ENCODE results near the gene ATP7B. TPM values are rescaled to one million over a fixed set of nuclear protein-coding genes. Genes with fewer than 3 reads are reported as not detected.
"Not testable (repeated sequence)": the region's sequence is repeated elsewhere in the genome, so short reads cannot be mapped to it uniquely, and the experiment has no call there.

Gene ATP7B
- total RNA-seq, 2 donors from 2014 or later: 0.45 to 0.53 TPM

DNA sequence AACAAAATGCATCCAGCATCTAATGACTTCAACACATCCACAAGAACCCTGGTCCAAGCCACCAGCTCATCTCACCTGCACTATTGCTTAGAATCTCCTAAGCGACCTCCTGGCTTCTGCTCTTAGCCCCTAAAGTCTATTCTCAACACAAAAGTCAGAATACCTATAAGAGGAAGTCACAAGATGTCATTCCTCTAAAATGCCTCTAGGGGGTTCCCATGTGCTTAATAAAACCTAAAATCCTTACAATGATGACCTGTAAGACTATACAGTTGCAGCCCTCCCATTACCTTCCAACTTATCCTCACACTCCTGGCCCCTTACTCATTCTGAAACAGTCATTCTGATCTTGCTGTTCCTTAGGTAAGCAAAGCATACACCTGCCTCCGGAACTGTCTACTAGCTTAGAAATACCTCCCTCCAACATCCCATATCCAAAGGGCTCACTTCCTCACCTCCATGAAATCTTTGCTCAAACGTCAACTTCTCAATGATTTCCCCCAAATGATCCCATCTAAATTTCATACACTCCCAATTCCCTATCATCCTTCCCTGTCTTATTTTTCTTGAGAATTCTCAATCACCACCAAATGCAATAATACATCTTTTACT lies 10.0 kb downstream of the ATP7B start:
- Mint-ChIP-seq H3K27me3 (peaks cover 24 to 39% of the 10 kb centered on the region in 2 donors), H3K27ac (no peak overlapping the region), H3K36me3 (no peaks in the 10 kb centered on the region), H3K4me1 (ENCODE audit: low read depth in 2 of 2) (no peaks in the 10 kb centered on the region), H3K4me3 (no peak overlapping the region), H3K9me3 (no peaks in the 10 kb centered on the region)
- peak; percentile 58 to 59 for ATAC-seq
- DNase-seq (ENCODE audit: low spot score): no peak

DNA sequence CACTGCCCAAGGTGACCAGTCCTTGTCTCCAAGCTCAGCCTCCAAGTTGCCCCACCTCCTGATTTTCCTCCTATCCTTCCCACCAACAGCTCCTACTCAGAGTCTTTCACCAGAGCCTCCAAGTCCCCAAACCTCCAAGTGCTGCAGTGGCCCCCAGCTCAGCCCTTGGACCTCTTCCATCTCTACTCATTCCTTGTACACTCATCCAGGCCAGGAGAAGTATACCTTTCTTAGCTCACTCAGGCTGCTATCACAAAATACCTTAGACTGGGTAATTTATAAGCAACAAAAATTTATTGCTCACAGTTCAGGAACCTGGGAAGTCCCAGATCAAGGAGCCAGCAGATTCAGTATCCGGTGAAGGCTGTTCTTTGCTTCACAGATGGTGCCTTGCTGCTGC lies 11.3 kb downstream of the ATP7B start:
- no peaks in the 10 kb centered on the region for H3K36me3 Mint-ChIP-seq

DNA sequence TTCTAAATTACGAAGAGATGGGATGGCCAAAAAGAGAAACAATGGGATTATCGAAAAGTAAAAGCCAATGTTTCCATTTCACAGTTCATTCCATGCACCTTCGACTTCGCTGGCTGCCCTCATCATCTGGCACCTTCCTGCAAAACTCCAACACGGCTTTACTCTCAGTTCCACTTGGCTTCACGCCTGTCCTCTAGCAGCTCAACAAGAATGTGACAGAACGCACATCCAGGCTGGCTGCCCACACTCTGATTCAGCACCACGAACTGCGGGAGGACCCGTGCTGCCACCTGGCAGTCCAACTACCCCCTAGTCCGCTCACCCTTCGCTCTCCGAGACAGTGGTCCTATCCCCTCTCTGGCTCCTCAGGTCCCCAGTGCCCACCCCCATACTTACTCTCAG lies 11.7 kb downstream of the ATP7B start:
- DNase-seq (ENCODE audit: low spot score) (no peak), ATAC-seq (no peak)
- peaks cover 22 to 39% of the 10 kb centered on the region in 2 donors for H3K27me3 Mint-ChIP-seq
- no peaks in the 10 kb centered on the region for H3K36me3 Mint-ChIP-seq
- no peak overlapping the region for H3K4me3 Mint-ChIP-seq
- H3K9me3 Mint-ChIP-seq: no peaks in the 10 kb centered on the region
- H3K4me1 Mint-ChIP-seq (ENCODE audit: low read depth in 2 of 2): no peaks in the 10 kb centered on the region
- H3K27ac Mint-ChIP-seq: no peak overlapping the region

More for the DNA sequence above, 11.3 kb downstream of the ATP7B start:
- no peaks in the 10 kb centered on the region for H3K4me1 Mint-ChIP-seq (ENCODE audit: low read depth in 2 of 2)
- DNase-seq (ENCODE audit: low spot score) (no peak), ATAC-seq (no peak)
- H3K9me3 Mint-ChIP-seq: no peaks in the 10 kb centered on the region
- no peak overlapping the region for H3K27ac Mint-ChIP-seq
- H3K4me3 Mint-ChIP-seq: no peak overlapping the region
- peaks cover 22 to 39% of the 10 kb centered on the region in 2 donors for H3K27me3 Mint-ChIP-seq

DNA sequence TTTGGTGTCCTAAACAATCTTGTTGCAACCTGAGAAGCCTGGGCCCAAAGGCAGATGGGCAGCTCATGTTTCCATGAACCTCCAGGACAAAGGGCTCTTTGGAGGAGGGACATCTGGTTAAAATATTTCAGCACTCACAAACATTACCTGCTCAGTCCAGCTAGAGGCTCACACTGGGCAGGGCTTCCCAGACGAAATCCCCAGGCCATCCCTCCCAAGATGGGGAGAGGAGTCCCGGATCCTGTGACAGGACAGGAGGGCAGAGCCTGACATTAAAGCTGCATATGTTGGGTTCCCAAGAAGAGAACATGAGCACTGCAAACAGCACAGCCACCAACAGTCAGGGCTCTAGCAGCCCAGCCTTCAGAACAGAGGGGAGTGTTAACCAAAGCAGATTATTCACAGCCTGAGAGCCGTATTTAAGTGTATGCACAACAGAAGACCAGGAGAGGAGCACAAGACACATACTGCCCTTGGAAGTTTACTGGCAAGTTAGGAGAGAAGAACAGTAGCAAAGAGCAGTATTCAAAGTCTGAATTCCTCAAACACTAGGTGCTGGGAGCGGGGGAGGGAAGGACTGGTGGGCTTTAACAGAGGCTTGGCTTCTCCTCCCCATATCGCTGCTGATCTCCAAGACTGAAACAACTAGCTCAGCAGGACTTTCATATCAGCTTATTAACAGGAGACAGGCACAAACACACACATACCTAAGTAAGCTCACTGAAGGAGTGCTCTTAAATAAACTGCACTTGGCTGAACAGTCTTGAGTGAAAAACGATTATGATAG lies 12.3 kb downstream of the ATP7B start:
- H3K36me3 Mint-ChIP-seq: no peaks in the 10 kb centered on the region
- no peak overlapping the region for H3K27ac Mint-ChIP-seq
- peaks cover 22 to 39% of the 10 kb centered on the region in 2 donors for H3K27me3 Mint-ChIP-seq
- ATAC-seq: no peak
- H3K4me1 Mint-ChIP-seq (ENCODE audit: low read depth in 2 of 2): no peaks in the 10 kb centered on the region
- DNase-seq (ENCODE audit: low spot score): no peak
- H3K4me3 Mint-ChIP-seq: no peak overlapping the region
- H3K9me3 Mint-ChIP-seq: no peaks in the 10 kb centered on the region

DNA sequence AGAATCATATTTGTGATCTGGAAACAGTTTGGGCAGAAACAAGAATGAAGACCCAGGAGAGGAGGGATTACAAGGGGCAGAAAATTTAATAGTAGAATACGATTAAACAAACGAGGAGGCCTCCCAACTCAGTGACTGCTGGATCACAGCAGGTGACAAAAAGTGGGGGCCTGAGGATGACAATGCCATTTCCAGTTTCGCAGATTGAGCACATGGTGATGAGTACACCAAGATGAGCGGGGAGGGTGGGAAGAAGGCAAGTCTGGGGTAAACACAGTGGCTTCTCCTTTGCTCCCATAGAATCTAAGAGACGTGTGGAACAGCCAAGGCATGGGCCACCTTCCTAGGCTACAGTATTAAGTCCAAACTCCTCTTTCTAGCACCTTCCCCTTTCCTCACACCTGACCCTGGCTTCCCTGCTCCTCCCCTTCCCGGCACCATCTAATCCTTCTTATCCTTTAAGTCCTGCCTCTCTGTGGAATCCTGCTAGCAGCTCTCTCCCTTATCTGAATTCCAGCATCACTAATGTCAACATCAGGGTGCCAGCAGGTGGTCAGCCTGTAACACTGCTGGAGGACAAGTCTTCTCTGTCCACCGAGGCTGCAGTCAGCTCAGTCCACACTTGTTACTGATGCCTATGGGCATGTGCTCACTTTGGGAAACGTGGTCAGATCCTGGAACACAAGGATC lies 13.5 kb downstream of the ATP7B start:
- H3K27me3 Mint-ChIP-seq: peaks cover 22 to 43% of the 10 kb centered on the region in 2 donors
- no peaks in the 10 kb centered on the region for H3K4me1 Mint-ChIP-seq (ENCODE audit: low read depth in 2 of 2)
- no peaks in the 10 kb centered on the region for H3K36me3 Mint-ChIP-seq
- DNase-seq (ENCODE audit: low spot score): no peak
- no peak for ATAC-seq
- no peak overlapping the region for H3K4me3 Mint-ChIP-seq
- H3K27ac Mint-ChIP-seq: no peak overlapping the region
- no peaks in the 10 kb centered on the region for H3K9me3 Mint-ChIP-seq

DNA sequence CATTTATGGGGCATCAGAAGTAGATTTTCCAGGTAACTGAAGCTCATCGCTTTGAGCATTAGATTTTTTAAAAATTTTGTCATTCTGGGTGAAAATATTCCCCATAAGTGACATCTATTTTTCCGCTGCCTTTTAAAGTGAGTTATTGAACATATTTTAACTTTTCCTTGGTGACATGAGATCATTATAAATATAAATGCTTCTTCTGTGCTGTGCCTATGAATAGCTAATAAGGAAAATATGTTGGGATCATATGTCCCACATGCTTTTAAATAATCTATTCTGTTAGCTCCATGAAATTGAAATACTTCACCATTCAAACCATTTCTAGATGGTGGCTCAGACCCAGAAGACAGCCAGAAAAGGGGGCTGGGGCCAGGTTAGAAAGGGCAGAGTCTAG lies 14.1 kb downstream of the ATP7B start:
- no peaks in the 10 kb centered on the region for H3K4me1 Mint-ChIP-seq (ENCODE audit: low read depth in 2 of 2)
- DNase-seq (ENCODE audit: low spot score) (no peak), ATAC-seq (no peak)
- peaks cover 22 to 43% of the 10 kb centered on the region in 2 donors for H3K27me3 Mint-ChIP-seq
- H3K36me3 Mint-ChIP-seq: no peaks in the 10 kb centered on the region
- no peak overlapping the region for H3K4me3 Mint-ChIP-seq
- H3K9me3 Mint-ChIP-seq: no peaks in the 10 kb centered on the region
- no peak overlapping the region for H3K27ac Mint-ChIP-seq

DNA sequence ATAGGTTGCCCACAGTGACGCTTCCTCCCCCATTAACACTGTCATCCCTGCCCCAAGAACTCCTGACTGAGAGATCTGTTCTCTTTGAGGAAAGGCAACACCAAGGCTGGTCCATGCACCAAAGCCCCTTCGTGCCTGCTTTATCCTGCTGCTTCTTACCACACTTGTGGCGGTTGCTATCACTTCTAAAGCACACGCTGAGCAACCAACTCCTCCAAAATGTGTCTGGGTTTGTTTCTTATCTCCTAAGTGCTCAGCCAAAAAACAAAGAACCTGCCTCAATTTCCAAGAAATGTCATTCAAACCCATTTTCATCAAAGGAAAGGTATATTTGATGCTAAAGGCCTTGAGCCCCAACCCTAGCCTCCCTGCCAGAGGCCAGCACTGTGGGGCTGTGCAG lies 14.6 kb downstream of the ATP7B start:
- DNase-seq (ENCODE audit: low spot score) (no peak), ATAC-seq (no peak)
- Mint-ChIP-seq H3K4me1 (ENCODE audit: low read depth in 2 of 2) (no peaks in the 10 kb centered on the region), H3K9me3 (no peaks in the 10 kb centered on the region), H3K27me3 (peaks cover 22 to 43% of the 10 kb centered on the region in 2 donors), H3K4me3 (no peak overlapping the region), H3K27ac (no peak overlapping the region), H3K36me3 (no peaks in the 10 kb centered on the region)

DNA sequence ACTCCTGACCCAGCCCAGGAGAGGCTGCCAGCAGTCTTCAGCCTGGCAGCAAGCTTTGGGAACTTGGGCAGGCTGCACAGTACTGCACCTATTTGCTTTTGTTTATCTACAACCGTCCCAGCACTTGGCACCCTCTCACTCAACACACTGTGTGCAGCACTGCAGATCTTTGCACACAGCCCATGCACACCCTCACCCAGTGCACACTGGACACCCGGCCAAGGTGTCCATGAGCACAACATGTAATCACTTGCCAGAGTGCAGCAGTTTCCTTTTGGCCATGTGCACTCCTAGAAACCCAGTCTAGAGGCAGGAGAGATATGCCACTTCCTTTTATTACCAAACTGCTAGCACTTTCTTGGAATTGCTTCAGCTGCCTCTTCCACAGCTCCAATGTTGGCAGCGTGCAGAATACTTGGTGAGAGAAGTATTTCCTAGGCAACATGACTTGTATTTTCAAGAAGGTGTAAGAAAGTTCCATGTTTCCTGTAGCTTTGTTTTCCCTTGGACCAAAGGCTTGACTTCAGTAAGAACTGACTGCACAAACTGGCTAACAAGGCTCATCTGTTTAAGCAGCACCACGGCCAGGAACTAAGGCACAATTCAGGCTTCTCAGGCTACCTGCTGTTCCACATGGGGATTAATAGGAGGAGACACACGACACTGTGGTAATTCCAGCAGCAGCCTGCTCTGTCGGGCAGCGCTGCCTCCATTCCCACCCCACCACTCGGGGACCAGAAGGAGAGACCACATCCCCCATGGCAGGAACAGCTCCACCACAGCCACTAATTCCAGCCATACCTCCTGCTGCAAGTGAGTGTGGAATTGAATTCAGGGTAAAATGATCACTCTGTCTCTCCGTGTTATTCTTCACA lies 15.3 kb downstream of the ATP7B start:
- no peak for DNase-seq (ENCODE audit: low spot score)
- H3K27me3 Mint-ChIP-seq: peaks cover 27 to 39% of the 10 kb centered on the region in 2 donors
- peak in 1 of 2 donors; percentile 61 for ATAC-seq
- H3K36me3 Mint-ChIP-seq: no peaks in the 10 kb centered on the region
- no peaks in the 10 kb centered on the region for H3K9me3 Mint-ChIP-seq
- H3K4me3 Mint-ChIP-seq: no peak overlapping the region
- H3K4me1 Mint-ChIP-seq (ENCODE audit: low read depth in 2 of 2): no peaks in the 10 kb centered on the region
- no peak overlapping the region for H3K27ac Mint-ChIP-seq

DNA sequence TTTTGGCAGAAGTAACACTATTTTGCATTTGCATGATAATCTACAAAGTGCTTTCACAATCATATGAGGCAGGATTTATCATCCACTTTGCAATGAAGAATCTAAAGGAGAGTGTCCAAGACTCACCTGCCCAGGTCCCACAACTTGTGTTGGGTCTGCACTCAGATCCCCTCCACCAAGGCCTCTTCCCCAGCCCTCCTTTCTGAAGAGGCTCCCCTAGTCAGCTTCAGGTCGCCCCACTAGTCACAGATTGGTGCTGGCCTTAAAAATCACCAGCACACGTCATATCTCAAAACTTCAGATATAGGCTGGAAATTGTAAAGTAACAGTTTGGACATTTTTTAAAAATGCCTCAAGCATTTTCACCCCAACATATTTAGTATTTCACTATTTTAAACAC lies 17.5 kb downstream of the ATP7B start:
- Mint-ChIP-seq H3K27ac (no peak overlapping the region), H3K4me1 (ENCODE audit: low read depth in 2 of 2) (no peaks in the 10 kb centered on the region), H3K9me3 (no peaks in the 10 kb centered on the region), H3K4me3 (no peak overlapping the region), H3K27me3 (peaks cover 19 to 28% of the 10 kb centered on the region in 2 donors), H3K36me3 (no peaks in the 10 kb centered on the region)
- DNase-seq (ENCODE audit: low spot score) (no peak), ATAC-seq (no peak)

DNA sequence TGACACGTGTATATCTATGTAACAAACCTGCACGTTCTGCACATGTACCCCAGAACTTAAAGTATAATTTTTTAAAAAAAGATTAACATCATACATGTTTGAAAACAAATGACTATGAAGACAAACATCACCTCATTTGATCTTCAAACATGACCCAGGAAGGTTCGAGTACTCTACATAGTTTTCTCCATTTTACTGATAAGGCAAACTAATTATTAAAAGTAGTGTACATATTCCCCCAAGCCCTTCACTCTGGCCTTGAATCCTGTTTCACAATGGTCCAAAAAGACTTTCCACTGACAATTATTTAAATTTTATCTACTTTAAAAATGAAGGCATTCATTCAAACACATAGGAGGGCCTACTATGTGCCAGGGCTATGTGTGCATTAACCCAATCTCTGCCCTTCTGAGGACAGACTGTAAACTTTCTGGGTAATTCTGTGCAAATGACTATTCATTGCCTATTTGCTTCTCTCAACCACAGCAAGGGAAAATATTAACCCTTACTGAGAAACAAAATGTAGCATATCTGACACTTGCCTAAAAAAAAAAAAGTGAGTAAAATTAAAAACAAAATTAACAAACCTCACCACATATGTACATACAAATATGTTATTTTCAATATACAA lies 22.1 kb downstream of the ATP7B start:
- H3K4me1 Mint-ChIP-seq (ENCODE audit: low read depth in 2 of 2): no peaks in the 10 kb centered on the region
- no peak for ATAC-seq
- peaks cover 37 to 39% of the 10 kb centered on the region in 2 donors for H3K27me3 Mint-ChIP-seq

DNA sequence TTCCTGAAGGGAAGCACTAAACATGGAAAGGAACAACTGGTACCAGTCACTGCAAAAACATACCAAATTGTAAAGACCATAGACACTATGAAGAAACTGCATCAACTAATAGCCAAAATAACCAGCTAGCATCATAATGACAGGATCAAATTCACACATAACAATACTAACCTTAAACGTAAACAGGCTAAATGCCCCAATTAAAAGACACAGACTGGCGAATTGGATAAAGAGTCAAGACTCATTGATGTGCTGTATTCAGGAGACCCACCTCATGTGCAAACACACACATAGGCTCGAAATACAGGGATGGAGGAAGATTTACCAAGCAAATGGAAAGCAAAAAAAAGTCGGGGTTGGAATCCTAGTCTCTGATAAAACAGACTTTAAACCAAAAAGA lies 26.3 kb downstream of the ATP7B start:
- ATAC-seq; H3K27ac Mint-ChIP-seq; H3K9me3 Mint-ChIP-seq; H3K4me3 Mint-ChIP-seq; DNase-seq (ENCODE audit: low spot score); H3K4me1 Mint-ChIP-seq (ENCODE audit: low read depth in 2 of 2); H3K36me3 Mint-ChIP-seq: not testable (repeated sequence)
- peaks cover 36 to 37% of the 10 kb centered on the region in 2 donors for H3K27me3 Mint-ChIP-seq

More for the DNA sequence above, 22.1 kb downstream of the ATP7B start:
- Mint-ChIP-seq H3K9me3 (no peaks in the 10 kb centered on the region), H3K27ac (no peak overlapping the region), H3K4me3 (no peak overlapping the region), H3K36me3 (no peaks in the 10 kb centered on the region)
- no peak for DNase-seq (ENCODE audit: low spot score)

DNA sequence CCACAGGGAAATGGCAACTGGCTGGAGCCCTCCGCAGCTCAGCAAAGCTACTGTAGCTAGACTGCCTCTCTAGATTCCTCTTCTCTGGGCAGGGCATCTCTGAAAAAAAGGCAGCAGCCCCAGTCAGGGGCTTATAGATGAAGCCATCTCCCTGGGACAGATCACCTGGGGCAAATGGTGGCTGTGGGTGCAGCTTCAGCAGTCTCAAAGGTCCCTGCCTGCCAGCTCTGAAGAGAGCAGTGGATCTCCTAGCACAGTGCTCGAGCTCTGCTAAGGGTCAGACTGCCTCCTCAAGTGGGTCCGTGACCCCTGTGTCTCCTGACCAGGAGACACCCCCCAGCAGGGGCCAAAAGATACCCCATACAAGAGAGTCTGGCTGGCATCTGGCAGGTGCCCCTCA lies 28.0 kb downstream of the ATP7B start:
- DNase-seq (ENCODE audit: low spot score); ATAC-seq; H3K4me1 Mint-ChIP-seq (ENCODE audit: low read depth in 2 of 2); H3K27ac Mint-ChIP-seq; H3K9me3 Mint-ChIP-seq; H3K4me3 Mint-ChIP-seq; H3K36me3 Mint-ChIP-seq: not testable (repeated sequence)
- H3K27me3 Mint-ChIP-seq: peaks cover 35 to 36% of the 10 kb centered on the region in 2 donors

DNA sequence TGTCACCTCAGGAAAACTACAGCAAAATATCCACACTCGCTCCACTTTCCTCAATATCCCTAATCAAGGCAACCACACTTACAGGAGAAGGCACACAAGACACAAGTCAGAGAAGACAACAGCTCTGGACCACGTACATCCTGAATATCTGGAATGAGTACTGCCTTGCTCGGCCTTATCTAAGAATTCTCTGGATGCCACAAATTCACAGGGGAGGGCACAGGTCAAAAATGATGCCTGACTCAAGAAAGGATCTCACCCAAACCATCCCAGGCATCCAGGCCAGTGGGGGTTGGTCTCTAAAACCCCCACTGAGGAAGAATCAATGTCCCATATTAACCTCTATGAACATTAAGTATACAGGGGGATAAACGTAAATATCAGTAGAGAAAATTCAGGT lies 29.9 kb downstream of the ATP7B start:
- no peaks in the 10 kb centered on the region for H3K36me3 Mint-ChIP-seq
- H3K27ac Mint-ChIP-seq: no peak overlapping the region
- no peak for ATAC-seq
- no peaks in the 10 kb centered on the region for H3K4me1 Mint-ChIP-seq (ENCODE audit: low read depth in 2 of 2)
- no peak overlapping the region for H3K4me3 Mint-ChIP-seq
- no peak for DNase-seq (ENCODE audit: low spot score)
- no peaks in the 10 kb centered on the region for H3K9me3 Mint-ChIP-seq
- peaks cover 20 to 36% of the 10 kb centered on the region in 2 donors for H3K27me3 Mint-ChIP-seq
